NCI-H345 (cell line): Measurements from ENCODE around the gene CLEC20A.
A peak's percentile ranks its signal among the peaks of the same experiment; 100 is the strongest.

ENCODE experiments used
- DNase-seq: peaks from one replicate; lab custom pipeline; 2025; lab: John Stamatoyannopoulos, UW

The CLEC20A gene

DNA sequence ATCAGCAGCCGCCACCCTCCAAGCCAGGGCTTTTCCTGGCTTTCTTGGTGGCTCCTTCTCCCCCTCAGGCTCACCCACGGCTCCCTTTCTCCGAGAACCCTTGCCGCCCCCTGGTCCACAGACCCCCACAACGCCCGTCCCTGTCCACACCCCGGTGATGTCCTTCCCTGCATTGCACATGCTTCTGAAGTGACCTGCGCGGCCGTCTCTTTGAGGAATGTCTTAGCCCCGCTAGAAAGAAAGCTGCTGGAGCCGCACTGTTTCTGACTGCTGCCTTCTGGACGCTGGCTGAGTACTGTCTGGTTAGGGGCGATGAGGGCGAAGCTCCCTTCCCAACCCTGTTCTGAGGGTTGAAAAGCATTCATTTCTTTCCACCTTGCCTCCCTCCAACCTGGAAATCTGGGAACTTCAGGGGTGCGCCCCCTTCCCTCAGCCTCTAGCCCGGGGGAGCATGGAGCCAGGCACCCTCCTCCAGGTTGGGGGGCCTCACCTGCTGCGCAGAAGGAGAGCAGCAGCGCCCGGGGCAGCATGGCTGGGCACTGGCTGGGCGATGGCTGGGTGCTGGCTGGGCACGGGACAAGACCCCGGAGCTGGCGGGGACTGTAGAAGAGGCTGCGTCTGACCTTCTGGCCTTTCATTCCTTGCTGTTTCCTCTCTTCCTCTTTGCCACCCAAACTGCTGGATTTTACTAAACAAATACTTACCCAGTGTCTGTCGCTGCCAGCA is at the start of gene CLEC20A:
TSS of gene CLEC20A (minus strand) at position 555 of the 726 bp plus-strand sequence. CDS start at position 530, 25 bp downstream.
- DNase-seq: no peak

DNA sequence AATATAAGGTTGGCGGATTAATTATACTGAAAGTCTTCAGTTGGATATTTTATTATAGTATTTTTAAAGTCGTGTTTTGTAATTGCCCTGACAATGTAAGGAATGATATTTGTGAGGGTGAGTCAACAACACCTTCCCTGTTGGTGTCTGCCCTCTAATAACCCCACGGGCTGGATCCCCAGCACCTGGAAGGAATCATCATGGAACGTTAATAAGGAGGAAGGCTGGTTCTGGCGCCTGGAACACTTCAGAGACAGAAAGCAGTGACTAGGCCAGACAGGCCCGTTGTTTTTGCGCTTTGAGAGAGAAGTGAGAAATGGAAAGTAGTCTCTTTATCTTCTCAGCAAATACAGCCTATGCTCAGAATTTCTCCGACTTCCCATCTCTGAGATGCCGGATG is 47.8 kb upstream of the CLEC20A start:
- DNase-seq: no peak

DNA sequence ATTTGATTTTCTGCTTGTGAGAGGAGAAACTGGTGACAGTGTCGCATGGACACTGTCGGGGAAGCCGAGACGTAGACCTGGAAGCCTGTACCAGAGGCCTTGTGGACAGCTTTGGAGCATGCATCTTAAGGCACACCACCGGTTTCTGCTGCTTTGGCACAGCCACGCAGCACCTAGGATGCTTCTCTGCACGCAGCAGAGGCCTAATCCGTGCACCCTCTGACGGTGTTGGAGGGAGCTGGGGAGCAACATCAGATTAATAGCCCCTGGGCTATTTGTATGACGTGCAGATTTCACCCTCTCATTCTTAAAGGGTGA is 46.5 kb upstream of the CLEC20A start:
- DNase-seq: no peak

DNA sequence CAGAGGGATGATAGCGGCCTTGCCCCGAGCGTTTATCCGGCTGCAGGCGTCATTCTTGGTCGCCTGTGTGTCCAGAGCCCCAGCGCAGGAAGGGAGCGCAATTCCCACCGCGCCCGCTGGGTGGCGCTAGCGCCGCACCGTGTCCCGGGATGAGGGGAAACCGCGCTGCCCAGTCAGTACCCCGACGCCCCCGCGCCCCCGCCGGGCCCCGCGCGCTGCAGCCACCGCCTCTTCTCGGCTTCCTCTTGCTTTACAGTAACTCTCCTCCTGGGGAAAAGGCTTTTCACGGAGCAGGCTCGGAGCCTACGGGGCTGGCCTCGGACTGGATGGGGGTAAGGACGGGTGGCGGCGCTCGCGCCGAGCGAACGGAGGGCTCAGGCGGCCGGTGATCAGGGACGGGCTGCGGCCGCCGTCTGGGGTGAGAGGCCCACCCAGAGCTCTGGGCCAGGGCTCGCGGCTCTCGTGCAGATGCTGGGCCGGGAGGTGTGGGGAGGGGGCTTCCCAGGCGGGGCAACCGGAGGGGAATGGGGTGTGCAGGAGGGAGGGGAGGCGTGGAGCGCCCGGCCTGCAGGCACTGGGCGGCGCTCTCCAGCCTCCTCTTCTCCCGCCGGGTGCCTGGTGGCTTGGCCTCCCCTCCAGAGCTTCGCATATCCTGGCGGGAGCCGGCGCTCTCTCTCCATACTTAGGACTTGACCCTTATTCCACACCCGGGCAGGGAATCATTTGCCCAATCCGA is 46.0 kb upstream of the CLEC20A start:
- peak; percentile 81 for DNase-seq

DNA sequence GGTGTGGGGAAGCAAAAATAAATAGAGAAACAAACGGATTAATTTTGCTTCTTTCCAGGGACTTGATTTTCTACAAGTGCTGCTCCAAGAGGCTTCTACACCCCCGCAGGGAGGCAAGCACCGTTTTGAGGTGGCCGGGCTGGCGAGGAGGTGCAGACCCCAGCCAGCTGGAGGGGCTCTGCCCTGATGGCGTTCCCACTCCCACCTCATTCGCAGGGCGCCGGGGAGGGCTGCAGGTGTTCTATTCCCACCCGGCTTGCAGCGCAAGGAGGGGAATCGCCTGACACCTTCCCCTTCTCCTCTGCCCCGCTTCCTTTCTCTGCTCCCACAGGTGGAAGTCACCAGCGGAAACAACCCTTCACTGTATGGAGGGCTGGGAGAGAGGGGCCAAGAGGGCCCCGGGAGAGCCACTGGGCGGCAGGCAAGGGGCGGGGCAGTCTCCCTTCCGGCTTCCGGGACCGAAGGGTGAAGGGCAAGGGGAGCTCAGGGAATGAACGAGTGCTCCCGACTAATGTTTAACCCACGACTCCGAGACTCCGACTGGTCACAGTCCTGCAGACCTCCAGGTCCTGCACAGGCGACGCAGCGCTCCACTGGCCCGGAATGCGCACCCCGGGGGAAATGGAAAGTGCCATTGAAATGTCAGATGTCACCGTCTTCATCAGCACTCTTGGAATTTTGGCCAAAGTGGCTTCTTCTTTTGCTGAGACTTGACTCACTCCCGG is 45.2 kb upstream of the CLEC20A start:
- DNase-seq: peak; percentile 42

DNA sequence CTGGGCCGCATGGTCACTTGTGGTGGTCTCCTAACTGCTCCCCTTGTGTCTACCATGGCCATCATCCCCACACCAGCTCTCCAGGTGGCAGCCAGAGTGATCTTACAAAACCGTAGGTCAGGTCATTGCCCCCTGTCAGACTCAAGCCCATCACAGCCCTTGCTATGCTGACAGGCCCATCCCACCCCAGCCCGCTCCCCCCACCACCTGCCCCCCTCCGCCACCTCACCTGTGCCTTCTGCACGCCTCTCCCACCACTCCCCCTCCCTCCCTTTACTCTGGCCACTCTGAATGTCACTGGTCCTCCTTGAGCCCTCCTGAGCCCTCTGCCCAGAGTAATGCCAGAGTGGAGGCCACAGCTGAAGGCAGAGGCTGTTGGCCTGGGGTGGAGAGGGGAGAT is 44.6 kb upstream of the CLEC20A start:
- DNase-seq: no peak

DNA sequence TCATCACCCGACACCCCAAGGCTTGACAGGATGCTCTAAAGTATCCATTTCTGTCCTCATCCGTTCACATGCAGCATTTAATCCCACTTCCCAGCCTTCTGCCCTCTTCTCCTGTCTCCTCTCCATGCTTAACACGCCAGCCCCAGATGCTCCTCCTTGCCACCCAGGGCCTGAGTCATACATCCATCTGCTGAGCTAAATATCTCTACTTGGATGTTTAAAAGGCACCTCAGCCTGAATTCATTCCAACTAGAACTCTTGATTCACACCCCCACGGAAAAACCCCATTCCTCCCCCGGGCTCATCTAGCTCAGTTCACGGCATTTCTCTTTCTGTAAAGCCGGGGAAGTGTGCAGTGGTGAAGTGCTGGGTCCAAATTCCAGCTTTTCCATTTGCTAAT is 43.9 kb upstream of the CLEC20A start:
- DNase-seq: no peak

DNA sequence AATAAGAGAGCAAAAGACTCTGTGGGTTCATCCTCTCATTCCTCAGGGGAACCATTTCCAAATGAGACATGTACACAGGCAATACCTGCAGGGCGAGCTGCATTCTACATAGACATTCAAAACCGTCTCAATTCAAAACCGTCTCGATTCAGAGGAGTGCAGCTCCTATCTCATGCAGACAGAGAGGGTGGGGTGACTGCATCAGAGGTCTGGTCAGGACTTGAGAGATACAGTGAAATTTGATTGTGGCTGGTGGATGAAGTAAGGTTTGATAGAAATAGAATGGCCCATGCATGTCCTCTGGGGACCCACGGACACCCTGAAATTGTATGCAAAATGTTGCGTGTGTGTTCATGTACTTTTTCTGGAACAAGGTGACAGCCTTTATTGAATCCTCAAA is 43.4 kb upstream of the CLEC20A start:
- no peak for DNase-seq

DNA sequence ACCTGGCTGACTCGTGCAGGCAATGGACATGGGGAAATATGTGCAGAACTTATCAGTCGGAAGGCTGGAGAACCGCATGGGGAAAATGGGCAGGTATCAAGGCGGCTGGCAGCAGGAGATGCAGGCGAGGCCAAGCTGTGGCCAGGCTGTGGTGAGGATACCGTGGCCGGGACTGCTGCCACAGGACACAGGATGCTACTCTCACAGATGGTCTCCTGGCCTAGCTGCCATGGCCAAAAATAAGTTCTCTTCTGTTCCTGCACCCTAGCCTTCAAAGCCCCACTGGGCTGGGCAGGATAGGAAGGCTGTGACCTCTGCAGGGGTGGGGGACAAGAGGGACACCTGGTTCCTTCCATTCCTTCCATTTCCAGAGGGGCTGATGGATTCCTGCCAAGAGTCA is 42.5 kb upstream of the CLEC20A start:
- no peak for DNase-seq

DNA sequence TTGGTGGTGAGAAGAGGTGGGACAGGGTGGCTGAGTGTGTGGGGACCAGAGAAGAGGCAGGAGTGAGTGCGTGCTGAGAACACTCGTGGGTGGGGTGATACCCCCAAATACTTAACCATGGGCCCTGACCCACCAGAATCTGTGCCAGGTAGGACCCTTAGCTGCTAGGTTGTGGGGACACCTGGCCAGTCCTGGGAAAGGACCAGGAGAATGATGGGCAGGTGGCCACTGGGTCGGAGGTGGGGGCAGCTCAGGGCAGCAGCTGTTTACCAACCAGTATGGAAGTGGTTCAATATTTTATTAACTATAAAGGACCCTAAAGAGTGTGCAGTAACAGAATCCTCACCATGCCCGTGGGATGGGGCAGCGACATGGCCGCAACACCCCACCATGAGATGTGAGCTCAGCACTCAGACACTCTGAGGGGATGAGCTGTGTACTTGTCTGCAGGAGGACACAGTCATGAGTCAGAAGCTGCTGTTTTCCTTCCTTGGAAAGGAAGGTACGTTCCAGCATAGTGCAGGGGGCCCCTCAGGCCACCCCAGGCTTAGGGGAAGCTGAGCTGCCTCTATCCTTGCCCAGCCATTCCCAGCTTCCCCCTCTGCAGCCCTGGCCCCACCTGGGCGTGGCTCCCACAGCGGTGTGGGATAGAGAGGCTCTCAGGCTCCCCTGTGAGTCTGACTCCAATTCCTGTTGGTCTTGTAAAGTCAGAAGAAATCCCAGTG is 41.6 kb upstream of the CLEC20A start:
- DNase-seq: no peak

DNA sequence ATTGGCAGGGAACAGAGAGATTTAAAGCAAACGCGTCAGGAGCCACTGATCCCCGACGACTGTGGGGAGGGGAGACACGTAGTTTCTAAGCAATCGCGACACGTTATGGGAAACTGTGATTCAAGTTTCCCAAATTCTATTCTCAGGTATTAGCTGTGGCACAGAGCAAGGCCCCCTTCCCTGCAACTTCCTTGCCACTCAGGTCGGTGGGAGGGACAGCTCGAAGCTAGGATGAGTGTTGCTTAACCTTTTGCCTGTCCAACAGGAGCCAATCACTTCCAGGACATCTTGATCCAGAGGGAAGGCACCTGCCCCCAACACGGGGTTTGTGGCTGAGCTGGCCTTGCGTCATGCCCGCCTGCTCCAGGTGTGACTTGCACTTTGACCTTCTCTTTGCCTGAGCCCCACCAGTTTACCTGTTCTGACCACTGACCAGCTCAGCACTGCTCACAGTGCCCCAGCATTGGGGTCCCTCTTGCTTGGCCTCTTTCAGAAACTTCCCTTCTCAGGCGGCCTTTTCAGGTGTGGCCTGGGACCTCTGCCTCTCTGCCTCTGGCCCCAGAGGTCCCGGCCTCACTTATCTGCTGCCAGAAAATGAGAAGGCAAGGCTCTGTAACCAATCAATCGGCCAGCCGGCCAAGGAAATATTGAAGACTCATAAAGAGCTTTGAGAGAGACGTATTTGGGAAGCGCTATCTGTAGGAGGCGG is 40.8 kb upstream of the CLEC20A start:
- DNase-seq: no peak

DNA sequence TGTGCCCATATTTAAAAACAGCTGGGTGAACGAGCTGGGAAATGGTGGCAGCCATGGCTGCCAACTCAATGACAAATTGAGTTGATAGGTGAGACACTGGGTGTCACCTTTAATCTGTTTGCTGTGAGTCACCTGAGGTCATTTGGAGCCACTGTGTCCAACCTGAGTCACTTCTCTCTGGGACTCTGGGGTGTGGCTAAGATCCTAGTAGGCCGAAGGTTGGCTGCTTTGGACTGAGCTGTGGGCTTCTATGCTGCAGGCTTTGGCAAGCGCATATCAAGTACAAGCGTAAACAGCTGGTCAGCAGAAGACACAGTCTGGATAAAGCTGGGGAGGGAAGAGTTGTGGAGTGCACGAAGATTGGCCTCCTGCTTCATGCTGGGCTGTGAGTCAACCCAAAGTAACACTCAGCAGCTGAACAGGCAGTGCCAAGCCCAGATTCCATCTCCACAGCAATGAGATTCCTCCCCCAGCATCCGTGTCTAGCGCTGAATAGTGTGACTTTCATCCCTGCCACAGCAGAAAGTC is 40.1 kb upstream of the CLEC20A start:
- no peak for DNase-seq

DNA sequence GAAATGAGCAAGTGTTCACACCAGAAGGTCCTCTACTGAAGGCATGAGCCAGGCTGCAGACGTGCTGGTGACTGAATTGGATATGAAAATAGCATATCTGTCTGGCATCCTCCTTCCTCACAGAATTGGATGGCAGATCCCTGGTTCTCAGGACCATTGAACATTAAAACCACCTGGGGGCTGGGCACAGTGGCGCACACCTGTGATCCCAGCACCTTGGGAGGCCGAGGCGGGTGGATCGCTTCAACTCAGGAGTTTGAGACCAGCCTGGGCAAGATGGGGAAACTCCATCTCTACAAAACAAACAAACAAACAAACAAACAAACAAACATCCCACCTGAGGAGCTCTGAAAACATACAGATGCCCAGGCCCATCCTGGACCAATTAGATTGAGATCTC is 39.6 kb upstream of the CLEC20A start:
- DNase-seq: no peak

DNA sequence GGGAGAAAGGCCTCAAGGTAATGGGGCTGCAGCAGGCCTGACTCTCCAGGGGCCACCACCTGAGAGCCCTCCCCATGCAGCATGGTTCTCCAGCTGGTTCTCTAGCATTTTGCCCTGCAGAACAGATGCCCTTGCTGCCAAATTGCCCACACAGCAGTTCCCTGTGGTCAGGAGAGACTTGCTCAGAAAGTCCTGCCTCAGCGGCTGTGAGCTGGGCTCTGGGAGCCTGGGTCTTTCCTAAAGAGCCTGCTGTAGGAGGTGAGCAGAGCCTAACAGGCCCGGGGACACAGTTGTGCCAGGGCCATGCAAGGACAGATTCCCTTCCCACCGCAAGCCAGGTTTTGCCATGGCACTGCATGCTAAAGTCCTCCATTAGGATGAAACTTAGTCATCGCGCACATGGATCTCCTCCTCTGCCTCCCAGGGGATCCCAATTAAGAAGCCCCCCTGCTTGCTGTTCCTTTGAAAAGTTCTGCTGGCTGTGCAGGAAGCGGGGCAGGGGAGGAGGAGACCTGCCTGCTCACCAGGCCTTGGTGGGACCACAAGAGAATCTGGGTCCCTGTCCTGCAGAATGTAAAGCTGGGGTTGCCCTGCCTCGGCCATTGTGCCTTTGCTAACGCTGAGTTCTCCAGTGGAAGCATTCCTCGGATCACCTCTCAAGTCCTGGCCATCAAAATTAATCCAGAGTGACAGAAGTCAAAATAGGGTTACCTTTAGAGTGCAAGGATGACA is 37.5 kb upstream of the CLEC20A start:
- no peak for DNase-seq

DNA sequence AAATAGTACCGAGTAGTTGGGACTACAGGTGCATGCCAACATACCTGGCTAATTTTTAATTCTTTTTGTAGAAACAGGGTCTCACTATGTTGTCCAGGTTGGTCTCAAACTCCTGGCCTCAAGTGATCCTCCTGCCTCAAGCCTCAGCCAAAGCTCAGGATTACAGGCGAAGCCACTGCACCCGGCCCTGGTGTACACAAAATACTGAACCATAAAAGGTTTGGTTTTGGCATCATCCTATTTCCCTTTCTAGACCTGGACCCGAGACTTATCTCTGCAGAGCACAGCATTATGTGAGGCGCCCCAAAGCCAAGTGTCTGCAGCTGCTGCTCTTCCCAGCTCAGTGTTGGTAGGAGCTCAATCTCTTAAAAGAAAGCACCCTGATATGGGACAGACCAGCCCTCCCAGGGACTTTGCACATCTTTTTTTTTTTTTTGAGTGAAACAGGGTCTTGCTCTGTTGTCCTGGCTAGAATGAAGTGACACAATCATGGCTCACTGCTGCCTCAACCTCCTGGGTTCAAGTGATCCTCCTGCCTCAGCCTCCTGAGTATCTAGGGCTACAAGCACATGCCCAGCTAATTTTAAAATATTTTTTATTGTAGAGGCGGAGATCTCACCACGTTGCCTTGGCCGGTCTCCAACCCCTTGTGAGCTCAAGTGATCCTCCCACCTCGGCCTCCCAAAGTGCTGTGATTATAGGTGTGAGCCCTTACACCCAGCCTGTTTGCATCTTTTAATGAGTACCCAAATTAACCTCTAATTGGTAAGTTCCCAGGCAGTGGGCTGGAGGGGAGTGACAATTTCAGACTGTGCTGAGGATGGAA is 36.6 kb upstream of the CLEC20A start:
- DNase-seq: no peak

DNA sequence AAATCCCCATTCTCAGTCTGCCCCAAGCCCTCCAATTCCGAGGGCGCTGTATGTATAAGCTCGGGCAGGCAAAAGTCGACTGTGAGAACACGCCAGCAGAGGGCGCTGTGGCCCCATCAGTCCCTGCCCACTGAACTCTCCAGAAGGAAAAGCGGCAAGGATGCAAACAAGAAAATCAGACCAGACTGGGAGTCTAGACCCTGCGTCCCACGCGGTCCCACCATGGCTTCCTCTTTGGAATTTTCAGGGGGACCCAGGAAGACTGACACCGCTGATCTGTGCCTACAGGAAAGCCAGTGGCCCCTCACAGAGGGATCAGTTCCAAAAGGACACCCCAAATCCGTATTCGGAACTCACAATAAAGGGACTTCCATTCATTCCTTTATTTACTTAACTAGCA is 35.6 kb upstream of the CLEC20A start:
- peak; percentile 81 for DNase-seq

DNA sequence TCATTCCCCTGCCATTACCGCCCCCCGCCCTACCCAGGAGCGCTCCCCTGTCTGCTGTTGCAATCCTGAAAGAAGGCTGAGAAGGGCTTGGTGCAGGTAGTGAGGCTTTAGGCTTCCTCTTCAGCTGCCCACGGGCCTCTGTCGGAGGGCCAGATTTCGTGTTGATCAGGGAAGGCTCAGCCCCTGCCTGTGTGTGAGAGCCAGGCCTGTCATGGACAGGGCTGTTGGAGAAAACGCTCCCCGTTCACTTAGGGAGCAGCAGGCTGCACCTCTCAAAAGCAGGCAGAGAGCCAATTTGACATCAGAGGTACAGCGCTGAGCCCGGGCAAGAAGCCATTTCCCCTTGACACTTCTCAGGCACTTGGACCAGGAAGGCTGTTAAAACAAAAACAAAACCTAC is 35.1 kb upstream of the CLEC20A start:
- peak; percentile 82 for DNase-seq

DNA sequence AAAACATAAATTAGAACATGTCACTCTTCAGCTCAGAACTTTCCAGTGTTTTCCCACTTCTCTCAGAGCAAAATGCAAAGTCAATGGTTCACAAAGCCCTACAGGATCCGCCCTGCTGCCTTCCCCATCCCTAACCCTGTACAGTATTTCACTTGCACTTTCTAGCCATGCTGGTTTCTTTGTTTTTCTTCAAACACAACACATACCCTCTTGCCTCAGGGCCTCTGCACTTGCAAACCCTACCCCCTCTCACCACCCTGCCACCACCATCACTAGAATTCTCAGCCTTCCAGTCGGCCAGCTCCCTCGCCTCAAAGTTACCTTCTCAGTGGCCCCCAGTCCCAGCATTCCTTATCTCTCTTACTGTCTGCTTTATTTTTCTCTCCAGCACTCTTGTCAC is 33.7 kb upstream of the CLEC20A start:
- no peak for DNase-seq

DNA sequence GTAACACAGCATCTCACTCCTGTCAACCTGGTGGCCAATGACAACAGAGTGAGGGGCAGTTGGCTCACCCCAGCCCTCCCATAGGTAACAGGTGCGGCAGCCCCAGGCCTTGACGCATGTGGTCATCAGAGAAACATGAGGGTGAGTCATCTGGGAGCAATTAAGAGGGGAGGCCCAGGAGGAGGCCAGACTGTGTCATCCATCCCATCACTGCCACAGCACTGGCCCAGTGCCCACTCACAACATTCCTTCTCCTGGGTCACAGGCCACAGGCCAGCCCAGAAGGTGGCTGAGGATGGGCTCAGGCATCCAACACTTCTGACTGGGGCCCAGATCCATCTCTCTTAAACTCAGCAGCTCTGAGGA is 33.3 kb upstream of the CLEC20A start:
- DNase-seq: no peak

DNA sequence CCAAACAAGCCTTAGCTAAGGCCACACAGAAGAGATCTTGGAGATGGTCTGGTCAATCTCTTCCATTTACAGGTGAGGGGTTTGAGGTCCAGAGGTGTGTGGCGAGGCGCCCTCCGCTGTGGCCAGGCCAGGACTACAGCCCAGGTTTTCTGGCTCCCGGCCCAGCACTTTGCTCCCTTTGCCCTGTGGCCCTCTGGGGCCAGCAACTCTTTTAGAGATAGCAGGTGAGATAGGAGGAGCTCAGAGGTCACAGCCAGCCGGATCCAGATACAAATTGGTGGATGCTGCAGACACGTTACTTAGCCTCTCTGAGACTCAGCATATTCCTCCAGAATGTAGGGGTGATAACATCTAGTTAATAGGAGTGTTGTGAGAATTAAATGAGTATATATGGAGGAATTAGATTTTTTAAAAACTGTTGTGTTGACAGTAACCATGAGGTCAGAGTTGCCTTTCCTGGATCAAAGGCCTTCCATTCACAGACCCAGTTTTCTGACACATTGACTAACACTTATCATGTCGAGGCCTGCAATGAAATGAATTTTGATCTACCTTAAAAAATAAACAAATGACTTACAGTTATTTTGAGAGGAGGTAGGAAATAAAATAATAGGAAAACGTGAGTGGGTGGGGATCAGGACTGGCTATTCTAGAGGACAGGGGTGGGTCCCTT is 32.7 kb upstream of the CLEC20A start:
- DNase-seq: no peak
